HEK293 (cell line): ENCODE data around the gene TPST1.

ENCODE experiments used
- CTCF ChIA-PET: fragments of 350-600 bp; formaldehyde crosslinking; extraction: SDS; loops from one replicate; lab custom pipeline; 2021; ENCODE audit warnings: antibody characterized with exemption; lab: Yijun Ruan, JAX
- POLR2A ChIA-PET: fragments of 300-600 bp; formaldehyde crosslinking; extraction: SDS; loops from one replicate; lab custom pipeline; 2020; ENCODE audit warnings: antibody characterized with exemption, inconsistent platforms; lab: Yijun Ruan, JAX
- H3K27ac ChIP-seq: fragments of 200-500 bp; sonication (Bioruptor generic); 2 replicates; pipeline ENCODE4 v1.5.1; 2014; ENCODE audit warnings: low read depth, low read length, control low read depth, inconsistent platforms; ENCODE audit errors: extremely low read depth
- H3K36me3 ChIP-seq, 2 experiments: fragments of 200-500 bp in 1 of 2; sonication (Bioruptor generic) in 1 of 2; 1 replicate in 1 of 2; 2 replicates in 1 of 2; pipeline ENCODE4 v1.5.1; 2014 to 2017; ENCODE audit warnings: inconsistent platforms in 2 of 2, low read length in 2 of 2; ENCODE audit not compliant: control insufficient read depth in 2 of 2, insufficient read depth in 1 of 2
- H3K4me1 ChIP-seq: fragments of 200-500 bp; sonication (Bioruptor generic); 2 replicates; pipeline ENCODE4 v1.5.1; 2014; ENCODE audit warnings: mild to moderate bottlenecking, low read length, inconsistent platforms; ENCODE audit not compliant: control insufficient read depth, insufficient read depth
- H3K4me3 ChIP-seq: 2 replicates; pipeline ENCODE4 v1.5.1; 2011; ENCODE audit warnings: low read depth, mild to moderate bottlenecking, control low read depth, low read length, moderate library complexity
- H3K9me3 ChIP-seq: fragments of 200-500 bp; sonication (Bioruptor generic); 2 replicates; pipeline ENCODE4 v1.5.1; 2014; ENCODE audit warnings: low read depth, low read length, inconsistent platforms; ENCODE audit not compliant: control insufficient read depth, insufficient read depth
- EGR2 ChIP-seq: fragments of 450-650 bp; formaldehyde crosslinking; IDR thresholded peaks from 2 replicates; pipeline ENCODE4 v1.5.1; 2016; ENCODE audit warnings: low read depth, missing biosample characterization, missing genetic modification characterization
- FEZF1 ChIP-seq: fragments of 450-650 bp; formaldehyde crosslinking; IDR thresholded peaks from 2 replicates; pipeline ENCODE4 v1.5.1; 2016; ENCODE audit warnings: missing biosample characterization, missing genetic modification characterization
- KLF10 ChIP-seq: fragments of 450-650 bp; IDR thresholded peaks from 2 replicates; pipeline ENCODE4 v1.5.1; 2018; ENCODE audit warnings: missing biosample characterization, mild to moderate bottlenecking, missing genetic modification characterization
- KLF7 ChIP-seq: fragments of 450-650 bp; formaldehyde crosslinking; IDR thresholded peaks from 2 replicates; pipeline ENCODE4 v1.5.1; 2016; ENCODE audit warnings: missing biosample characterization, missing genetic modification characterization, borderline replicate concordance
- RBAK ChIP-seq: fragments of 450-650 bp; formaldehyde crosslinking; IDR thresholded peaks from 2 replicates; pipeline ENCODE4 v1.5.1; 2016; ENCODE audit warnings: missing biosample characterization, missing genetic modification characterization
- ZBTB7A ChIP-seq: fragments of 450-650 bp; formaldehyde crosslinking; IDR thresholded peaks from 2 replicates; pipeline ENCODE4 v1.5.1; 2016; ENCODE audit warnings: low read depth, missing biosample characterization, missing genetic modification characterization
- ZFHX2 ChIP-seq: fragments of 450-650 bp; formaldehyde crosslinking; conservative IDR thresholded peaks from 2 replicates; pipeline ENCODE4 v1.5.1; 2016; ENCODE audit warnings: missing biosample characterization, missing genetic modification characterization
- ZNF112 ChIP-seq: fragments of 450-650 bp; formaldehyde crosslinking; IDR thresholded peaks from 2 replicates; pipeline ENCODE4 v1.5.0; 2017; ENCODE audit warnings: missing biosample characterization, missing genetic modification characterization
- ZNF114 ChIP-seq: fragments of 450-650 bp; formaldehyde crosslinking; IDR thresholded peaks from 2 replicates; pipeline ENCODE4 v1.5.0; 2017; ENCODE audit warnings: missing biosample characterization, missing genetic modification characterization
- ZNF132 ChIP-seq: fragments of 450-650 bp; formaldehyde crosslinking; IDR thresholded peaks from 2 replicates; pipeline ENCODE4 v1.5.1; 2017; ENCODE audit warnings: missing biosample characterization, missing genetic modification characterization, borderline replicate concordance
- ZNF146 ChIP-seq: fragments of 450-650 bp; formaldehyde crosslinking; IDR thresholded peaks from 2 replicates; pipeline ENCODE4 v1.5.1; 2016; ENCODE audit warnings: missing biosample characterization, missing genetic modification characterization
- ZNF155 ChIP-seq: fragments of 450-650 bp; formaldehyde crosslinking; IDR thresholded peaks from 2 replicates; pipeline ENCODE4 v1.5.1; 2016; ENCODE audit warnings: missing biosample characterization, missing genetic modification characterization
- ZNF16 ChIP-seq: fragments of 450-650 bp; formaldehyde crosslinking; IDR thresholded peaks from 2 replicates; pipeline ENCODE4 v1.5.1; 2016; ENCODE audit warnings: low read depth, missing biosample characterization, missing genetic modification characterization
- ZNF23 ChIP-seq: fragments of 450-650 bp; formaldehyde crosslinking; IDR thresholded peaks from 2 replicates; pipeline ENCODE4 v1.5.1; 2016; ENCODE audit warnings: missing biosample characterization, missing genetic modification characterization, borderline replicate concordance
- ZNF239 ChIP-seq: fragments of 450-650 bp; formaldehyde crosslinking; IDR thresholded peaks from 2 replicates; pipeline ENCODE4 v1.5.1; 2016; ENCODE audit warnings: missing biosample characterization, missing genetic modification characterization
- ZNF324 ChIP-seq: fragments of 450-650 bp; formaldehyde crosslinking; IDR thresholded peaks from 2 replicates; pipeline ENCODE4 v1.5.1; 2016; ENCODE audit warnings: missing biosample characterization, missing genetic modification characterization
- ZNF335 ChIP-seq: fragments of 450-650 bp; formaldehyde crosslinking; conservative IDR thresholded peaks from 2 replicates; pipeline ENCODE4 v1.5.1; 2016; ENCODE audit warnings: missing biosample characterization, missing genetic modification characterization
- ZNF341 ChIP-seq: fragments of 450-650 bp; formaldehyde crosslinking; IDR thresholded peaks from 2 replicates; pipeline ENCODE4; 2016; ENCODE audit warnings: low read depth, missing biosample characterization, missing genetic modification characterization
- ZNF398 ChIP-seq: fragments of 450-650 bp; formaldehyde crosslinking; IDR thresholded peaks from 2 replicates; pipeline ENCODE4 v1.5.1; 2017; ENCODE audit warnings: missing biosample characterization, missing genetic modification characterization
- ZNF529 ChIP-seq: fragments of 450-650 bp; formaldehyde crosslinking; IDR thresholded peaks from 2 replicates; pipeline ENCODE4 v1.5.1; 2017; ENCODE audit warnings: missing genetic modification characterization, missing biosample characterization; ENCODE audit not compliant: insufficient replicate concordance
- ZNF530 ChIP-seq: fragments of 450-650 bp; formaldehyde crosslinking; IDR thresholded peaks from 2 replicates; pipeline ENCODE4 v1.5.1; 2016; ENCODE audit warnings: low read depth, missing biosample characterization, missing genetic modification characterization
- ZNF558 ChIP-seq: fragments of 450-650 bp; formaldehyde crosslinking; IDR thresholded peaks from 2 replicates; pipeline ENCODE4 v1.5.1; 2016; ENCODE audit warnings: missing biosample characterization, missing genetic modification characterization
- ZNF610 ChIP-seq: fragments of 450-650 bp; formaldehyde crosslinking; IDR thresholded peaks from 2 replicates; pipeline ENCODE4 v1.5.1; 2016; ENCODE audit warnings: missing biosample characterization, missing genetic modification characterization, borderline replicate concordance
- ZNF621 ChIP-seq: fragments of 450-650 bp; formaldehyde crosslinking; IDR thresholded peaks from 2 replicates; pipeline ENCODE4 v1.5.1; 2017; ENCODE audit warnings: missing biosample characterization, missing genetic modification characterization
- ZNF654 ChIP-seq: fragments of 450-650 bp; formaldehyde crosslinking; IDR thresholded peaks from 2 replicates; pipeline ENCODE4 v1.5.1; 2016; ENCODE audit warnings: low read depth, missing biosample characterization, missing genetic modification characterization
- ZNF658 ChIP-seq: fragments of 450-650 bp; formaldehyde crosslinking; IDR thresholded peaks from 2 replicates; pipeline ENCODE4; 2016; ENCODE audit warnings: missing biosample characterization, missing genetic modification characterization
- ZNF707 ChIP-seq: fragments of 450-650 bp; formaldehyde crosslinking; IDR thresholded peaks from 2 replicates; pipeline ENCODE4 v1.5.1; 2016; ENCODE audit warnings: missing biosample characterization, missing genetic modification characterization
- ZNF776 ChIP-seq: fragments of 450-650 bp; formaldehyde crosslinking; IDR thresholded peaks from 2 replicates; pipeline ENCODE4 v1.5.0; 2017; ENCODE audit warnings: missing biosample characterization, missing genetic modification characterization, borderline replicate concordance
- ZNF777 ChIP-seq: fragments of 450-650 bp; formaldehyde crosslinking; IDR thresholded peaks from 2 replicates; pipeline ENCODE4 v1.5.1; 2017; ENCODE audit warnings: missing biosample characterization, missing genetic modification characterization, borderline replicate concordance
- ZNF791 ChIP-seq: fragments of 450-650 bp; formaldehyde crosslinking; IDR thresholded peaks from 2 replicates; pipeline ENCODE4 v1.5.1; 2016; ENCODE audit warnings: missing biosample characterization, missing genetic modification characterization

TPST1 gene

GRCh38 chr7:66258409-66258808, 53.3 kb downstream of the TPST1 start:
- CTCF ChIA-PET = interaction anchor here (0.7 to 1.2 kb wide), 4 partner anchors 11 to 228 kb away, joined by 3 to 6 read pairs (median 4); no protein-coding TSS in a partner anchor
- Histone ChIP-seq H3K27ac (no peak overlapping the region), H3K36me3 (no peaks in the 10 kb centered on the region), H3K9me3 (no peaks in the 10 kb centered on the region), H3K4me1 (no peaks in the 10 kb centered on the region), H3K4me3 (no peak overlapping the region)
- POLR2A ChIA-PET = no interaction called here
- TF ChIP-seq ZNF558 (no peak), ZNF155 (tag by site-specific recombination) (no peak), ZNF707 (tag by site-specific recombination) (no peak), KLF7 (tag by site-specific recombination) (no peak), ZNF114 (tag by site-specific recombination) (no peak), FEZF1 (tag by site-specific recombination) (no peak), ZNF777 (no peak), ZNF146 (tag by site-specific recombination) (no peak), ZNF112 (tag by site-specific recombination) (no peak), ZNF335 (tag by site-specific recombination) (no peak), EGR2 (tag by site-specific recombination) (no peak), ZNF654 (tag by site-specific recombination) (no peak), ZBTB7A (tag by site-specific recombination) (no peak), ZNF529 (tag by site-specific recombination) (no peak), ZNF398 (tag by site-specific recombination) (no peak), ZNF530 (no peak)

DNA sequence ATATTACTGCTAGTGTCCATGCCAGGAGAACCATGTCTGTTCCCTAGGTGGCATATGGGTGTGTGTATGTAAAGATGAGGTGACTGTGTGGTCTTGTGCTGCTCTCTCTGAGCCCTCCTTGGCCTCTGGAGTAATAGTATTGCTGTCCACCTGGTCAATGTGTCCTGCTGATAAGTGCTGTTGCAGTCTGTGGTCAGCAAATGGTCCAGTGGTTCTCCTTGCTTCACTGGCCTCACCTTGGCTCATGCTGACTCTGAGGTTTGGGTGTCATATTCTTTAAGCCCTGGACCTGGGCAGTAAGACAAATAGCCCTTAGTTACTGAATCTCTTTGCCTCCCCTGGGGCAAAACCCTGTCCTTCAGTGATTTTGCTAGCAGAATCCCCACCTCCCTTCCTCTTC, 56.8 kb downstream of the TPST1 start:
- Histone ChIP-seq H3K9me3 (no peaks in the 10 kb centered on the region), H3K27ac (no peak overlapping the region), H3K4me3 (no peak overlapping the region), H3K4me1 (no peaks in the 10 kb centered on the region)
- POLR2A ChIA-PET = no interaction called here
- TF ChIP-seq ZNF621 (tag by site-specific recombination) (no peak), ZNF654 (tag by site-specific recombination) (no peak), ZNF776 (tag by site-specific recombination) (no peak), KLF10 (tag by site-specific recombination) (no peak), ZNF341 (tag by site-specific recombination) (no peak), ZFHX2 (tag by site-specific recombination) (no peak), ZNF658 (tag by site-specific recombination) (no peak), RBAK (tag by site-specific recombination) (no peak), ZNF791 (tag by site-specific recombination) (no peak), ZNF239 (tag by site-specific recombination) (no peak), ZNF23 (tag by site-specific recombination) (no peak), ZNF324 (tag by site-specific recombination) (no peak), ZNF335 (tag by site-specific recombination) (no peak), ZNF16 (tag by site-specific recombination) (no peak), ZNF610 (tag by site-specific recombination) (no peak), ZNF558 (no peak), ZNF132 (tag by site-specific recombination) (no peak)
- TF ChIP-seq, all 188 proteins: peak for 0
- no peaks in the 10 kb centered on the region for H3K36me3 ChIP-seq
- CTCF ChIA-PET = no interaction called here
